ENCODE data around the gene USP17L13. TPM values are rescaled to one million over a fixed set of nuclear protein-coding genes. Genes with fewer than 3 reads are reported as not detected.
"Not testable (repeated sequence)": the region's sequence is repeated elsewhere in the genome, so short reads cannot be mapped to it uniquely, and the experiment has no call there.

USP17L13 gene
- total RNA-seq, 4 donors from 2014 or later, result not detected

GRCh38 chr4:9253078-9253477, 28.4 kb downstream of the USP17L13 start, which contains the start of gene USP17L19:
Gene USP17L19, plus strand, starts transcription at chr4:9253378. Its CDS starts 0 bp downstream, at chr4:9253378.
- TF ChIP-seq CTCF (IDR thresholded peaks at IDR 0.05; ENCODE audit: low read depth), result not testable (repeated sequence)

GRCh38 chr4:9257824-9258223, 33.1 kb downstream of the USP17L13 start, which contains the start of gene USP17L20:
Gene USP17L20, plus strand, starts transcription at chr4:9258124. Its CDS starts 0 bp downstream, at chr4:9258124.
- TF ChIP-seq CTCF (IDR thresholded peaks at IDR 0.05; ENCODE audit: low read depth), result not testable (repeated sequence)

GRCh38 chr4:9262572-9262971, 37.9 kb downstream of the USP17L13 start, which contains the start of gene USP17L21:
Gene USP17L21, plus strand, starts transcription at chr4:9262872. Its CDS starts 0 bp downstream, at chr4:9262872.
- not testable (repeated sequence) for TF ChIP-seq CTCF (IDR thresholded peaks at IDR 0.05; ENCODE audit: low read depth)

- TF ChIP-seq CTCF (IDR thresholded peaks at IDR 0.05; ENCODE audit: low read depth), result not testable (repeated sequence)
Measured at GRCh38 chr4:9267319-9267718, 42.6 kb downstream of the USP17L13 start, which contains the start of gene USP17L22. Gene USP17L22, plus strand, starts transcription at chr4:9267619. Its CDS starts 0 bp downstream, at chr4:9267619.

Other genes with a start within 250 kb of the USP17L13 start
- gene FAM90A26, start 54.5 kb upstream of the USP17L13 start, total RNA-seq, result not detected
- not detected for gene USP17L10, start 14.2 kb upstream of the USP17L13 start, total RNA-seq
- not detected for gene USP17L11, start 9.5 kb upstream of the USP17L13 start, total RNA-seq
- not detected for gene USP17L12, start 4.7 kb upstream of the USP17L13 start, total RNA-seq
- gene USP17L15, start 9.5 kb downstream of the USP17L13 start, total RNA-seq, result not detected
- not detected for gene USP17L17, start 19.0 kb downstream of the USP17L13 start, total RNA-seq
- not detected for gene USP17L18, start 23.7 kb downstream of the USP17L13 start, total RNA-seq
- gene USP17L19, start 28.5 kb downstream of the USP17L13 start, total RNA-seq, result not detected
- gene USP17L20, start 33.2 kb downstream of the USP17L13 start, total RNA-seq, result not detected
- gene USP17L21, start 38.0 kb downstream of the USP17L13 start, total RNA-seq, result not detected
- gene USP17L22, start 42.7 kb downstream of the USP17L13 start, total RNA-seq, result not detected
- gene USP17L24, start 100.3 kb downstream of the USP17L13 start, total RNA-seq, result not detected
- gene USP17L25, start 105.0 kb downstream of the USP17L13 start, total RNA-seq, result not detected
- gene USP17L26, start 109.8 kb downstream of the USP17L13 start, total RNA-seq, result not detected
- gene USP17L5, start 114.5 kb downstream of the USP17L13 start, total RNA-seq, result not detected
- gene USP17L27, start 119.3 kb downstream of the USP17L13 start, total RNA-seq, result not detected
- gene USP17L28, start 124.0 kb downstream of the USP17L13 start, total RNA-seq, result not detected
- gene USP17L29, start 128.7 kb downstream of the USP17L13 start, total RNA-seq, result not detected
- not detected for gene USP17L30, start 138.2 kb downstream of the USP17L13 start, total RNA-seq
- gene DEFB131A, start 219.5 kb downstream of the USP17L13 start, total RNA-seq, result not detected

Measured in subcutaneous adipose tissue (tissue), 4 donors.